PC-9 (cell line): ENCODE data around the gene NDUFB8. TPM values are rescaled to one million over a fixed set of nuclear protein-coding genes. Genes with fewer than 3 reads are reported as not detected.

Experiments
- BruUV-seq: library from RNA; stranded (reverse); fragments of 400-500 nt; replicated peaks from 2 replicates; lab custom pipeline; 2021; lab: Mats Ljungman, UMichigan
- CTCF ChIA-PET: fragments of 300-600 bp; sonication (Branson Sonifier 250); formaldehyde crosslinking; loops from one replicate; lab custom pipeline; 2022; ENCODE audit warnings: antibody characterized with exemption; lab: Charles Lee
- POLR2A ChIA-PET: fragments of 300-600 bp; sonication (Branson Sonifier 250); formaldehyde crosslinking; loops from one replicate; lab custom pipeline; 2022; ENCODE audit warnings: antibody characterized with exemption; ENCODE audit not compliant: unreplicated experiment; lab: Charles Lee
- DNase-seq, 2 experiments: peaks; one replicate each; pipeline versions ENCODE4 v3.0.0 to v3.0.0-alpha.2; 2015 to 2022; ENCODE audit warnings: mixed read lengths in 1 of 2
- H2AFZ ChIP-seq: fragments of 200-600 bp; sonication (generic); 2 replicates; pipeline ENCODE4 v1.8.1; 2017; ENCODE audit warnings: antibody characterized with exemption
- H3F3A ChIP-seq: fragments of 200-600 bp; sonication (generic); 2 replicates; pipeline ENCODE4 v1.8.1; 2017; ENCODE audit warnings: antibody characterized with exemption, mild to moderate bottlenecking, low read depth; ENCODE audit not compliant: insufficient read depth
- H3K27ac ChIP-seq: fragments of 200-600 bp; sonication (generic); 2 replicates; pipeline ENCODE4 v1.6.1; 2016; ENCODE audit warnings: mixed run types
- H3K27me3 ChIP-seq: fragments of 200-600 bp; sonication (generic); 2 replicates; pipeline ENCODE4 v1.6.1; 2016; ENCODE audit warnings: low read depth, mixed run types; ENCODE audit not compliant: insufficient read depth
- H3K36me3 ChIP-seq: fragments of 200-600 bp; sonication (generic); 2 replicates; pipeline ENCODE4 v1.6.1; 2016; ENCODE audit warnings: low read depth, mixed run types
- H3K4me1 ChIP-seq: fragments of 200-600 bp; sonication (generic); replicated peaks from 2 replicates; pipeline ENCODE4 v1.6.1; 2016; ENCODE audit warnings: mixed run types; ENCODE audit not compliant: insufficient read depth
- H3K4me2 ChIP-seq: fragments of 200-600 bp; sonication (generic); 2 replicates; pipeline ENCODE4 v1.6.1; 2017; ENCODE audit warnings: mixed run types
- H3K4me3 ChIP-seq: fragments of 200-600 bp; sonication (generic); 2 replicates; pipeline ENCODE4 v1.6.1; 2016; ENCODE audit warnings: mixed run types
- H3K79me2 ChIP-seq: fragments of 200-600 bp; sonication (generic); 2 replicates; pipeline ENCODE4 v1.6.1; 2017; ENCODE audit warnings: low read depth, mixed run types
- H3K9me2 ChIP-seq: fragments of 200-600 bp; sonication (generic); 2 replicates; pipeline ENCODE4 v1.8.1; 2017; ENCODE audit warnings: mild to moderate bottlenecking; ENCODE audit not compliant: insufficient read depth
- H3K9me3 ChIP-seq: fragments of 200-600 bp; sonication (generic); 2 replicates; pipeline ENCODE4 v1.8.1; 2016; ENCODE audit warnings: low read depth; ENCODE audit not compliant: insufficient read depth
- H4K20me1 ChIP-seq: fragments of 200-600 bp; sonication (generic); 2 replicates; pipeline ENCODE4 v1.8.1; 2017; ENCODE audit not compliant: insufficient read depth
- EZH2 ChIP-seq: fragments of 200-600 bp; sonication (generic); IDR thresholded peaks from 2 replicates; pipeline ENCODE4 v1.8.0; 2017; ENCODE audit warnings: antibody characterized with exemption, low read depth
- intact Hi-C: fragments of 100-400 bp; cut with micrococcal nuclease; formaldehyde crosslinking; loops from one replicate; pipeline ENCODE4 v1.10.0; 2022; ENCODE audit not compliant: unreplicated experiment
- total RNA-seq: library from RNA; stranded (reverse); gene quantifications from 2 replicates; pipeline ENCODE4 v1.2.3, GENCODE V29; 2021
- TF ChIP-seq, protein P1 (sequence below): fragments of 200-600 bp; sonication (generic); conservative IDR thresholded peaks from 2 replicates; pipeline ENCODE4 v1.6.1; 2017; ENCODE audit warnings: mixed run types, antibody characterized with exemption, mild to moderate bottlenecking, moderate library complexity

The NDUFB8 gene
- total RNA-seq, 1 experiment from 2014 or later: 86.0 TPM

DNA sequence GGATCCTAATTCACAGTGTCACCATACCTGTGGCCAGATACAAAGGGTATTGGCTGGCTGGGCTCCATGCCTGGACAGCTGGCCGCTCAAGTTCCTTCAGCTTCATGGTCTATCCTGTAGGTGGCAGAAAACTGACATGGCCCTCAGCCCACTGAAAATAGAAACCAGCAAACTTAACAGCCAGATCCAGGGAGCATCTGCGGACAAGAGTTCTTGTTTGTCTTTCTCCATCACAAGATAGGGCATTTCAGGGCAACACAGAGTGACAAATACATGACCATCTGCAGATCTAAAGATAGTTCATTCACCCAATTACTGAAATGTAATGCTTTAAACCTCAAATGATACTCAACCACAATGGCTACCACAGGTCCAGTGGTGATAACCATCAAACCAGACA, 12.8 kb downstream of the NDUFB8 start:
- H3F3A ChIP-seq: no peaks in the 10 kb centered on the region
- H2AFZ ChIP-seq: no peak overlapping the region
- H3K9me3 ChIP-seq: no peaks in the 10 kb centered on the region
- no peaks in the 10 kb centered on the region for H3K79me2 ChIP-seq
- no peak for DNase-seq
- H3K27ac ChIP-seq: no peak overlapping the region
- no peak overlapping the region for H3K4me3 ChIP-seq
- no peaks in the 10 kb centered on the region for H3K4me1 ChIP-seq
- TF ChIP-seq, protein P1, sequence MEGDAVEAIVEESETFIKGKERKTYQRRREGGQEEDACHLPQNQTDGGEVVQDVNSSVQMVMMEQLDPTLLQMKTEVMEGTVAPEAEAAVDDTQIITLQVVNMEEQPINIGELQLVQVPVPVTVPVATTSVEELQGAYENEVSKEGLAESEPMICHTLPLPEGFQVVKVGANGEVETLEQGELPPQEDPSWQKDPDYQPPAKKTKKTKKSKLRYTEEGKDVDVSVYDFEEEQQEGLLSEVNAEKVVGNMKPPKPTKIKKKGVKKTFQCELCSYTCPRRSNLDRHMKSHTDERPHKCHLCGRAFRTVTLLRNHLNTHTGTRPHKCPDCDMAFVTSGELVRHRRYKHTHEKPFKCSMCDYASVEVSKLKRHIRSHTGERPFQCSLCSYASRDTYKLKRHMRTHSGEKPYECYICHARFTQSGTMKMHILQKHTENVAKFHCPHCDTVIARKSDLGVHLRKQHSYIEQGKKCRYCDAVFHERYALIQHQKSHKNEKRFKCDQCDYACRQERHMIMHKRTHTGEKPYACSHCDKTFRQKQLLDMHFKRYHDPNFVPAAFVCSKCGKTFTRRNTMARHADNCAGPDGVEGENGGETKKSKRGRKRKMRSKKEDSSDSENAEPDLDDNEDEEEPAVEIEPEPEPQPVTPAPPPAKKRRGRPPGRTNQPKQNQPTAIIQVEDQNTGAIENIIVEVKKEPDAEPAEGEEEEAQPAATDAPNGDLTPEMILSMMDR: no peak
- TF ChIP-seq EZH2: no peak
- CTCF ChIA-PET: no interaction called here
- intact Hi-C loops: loop anchor here (10.0 kb wide), 1 partner anchor 212 kb away; no protein-coding TSS in a partner anchor
- POLR2A ChIA-PET: no interaction called here
- no peaks in the 10 kb centered on the region for H3K9me2 ChIP-seq
- no peaks in the 10 kb centered on the region for H4K20me1 ChIP-seq
- H3K4me2 ChIP-seq: no peak overlapping the region
- BruUV-seq: no TSS peak
- H3K36me3 ChIP-seq: no peaks in the 10 kb centered on the region
- no peaks in the 10 kb centered on the region for H3K27me3 ChIP-seq

DNA sequence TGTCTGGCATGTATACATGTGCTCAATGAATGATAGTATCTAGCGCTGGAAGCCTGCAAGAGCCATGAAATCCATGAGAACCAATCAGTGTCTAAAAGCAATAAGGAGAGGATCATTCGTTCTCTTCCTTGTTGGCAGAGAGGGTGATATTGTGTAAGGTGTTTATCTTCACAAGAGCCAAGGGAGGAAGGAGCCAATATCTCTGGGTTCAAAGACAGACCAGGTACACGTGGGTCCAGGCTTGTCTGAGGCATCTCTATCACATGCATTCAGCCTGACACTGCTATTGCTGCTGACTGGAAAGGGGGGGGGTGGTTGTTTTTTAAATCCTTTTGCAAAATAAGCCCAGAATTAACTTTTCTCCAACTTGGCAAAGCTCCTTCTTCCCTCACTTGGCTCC, 14.1 kb downstream of the NDUFB8 start:
- POLR2A ChIA-PET: no interaction called here
- intact Hi-C loops: loop anchor here (10.0 kb wide), 1 partner anchor 211 kb away; no protein-coding TSS in a partner anchor
- no peak overlapping the region for H3K4me2 ChIP-seq
- BruUV-seq: no TSS peak
- no peak overlapping the region for H3K4me3 ChIP-seq
- H3F3A ChIP-seq: no peaks in the 10 kb centered on the region
- H3K79me2 ChIP-seq: no peaks in the 10 kb centered on the region
- no peak overlapping the region for H2AFZ ChIP-seq
- no peaks in the 10 kb centered on the region for H3K9me2 ChIP-seq
- peaks cover 8% of the 10 kb centered on the region for H3K4me1 ChIP-seq
- H3K27ac ChIP-seq: no peak overlapping the region
- no peaks in the 10 kb centered on the region for H3K9me3 ChIP-seq
- TF ChIP-seq EZH2: no peak
- TF ChIP-seq, protein P1: no peak
- no peaks in the 10 kb centered on the region for H3K36me3 ChIP-seq
- no peak for DNase-seq
- CTCF ChIA-PET: no interaction called here
- H4K20me1 ChIP-seq: no peaks in the 10 kb centered on the region
- no peaks in the 10 kb centered on the region for H3K27me3 ChIP-seq

DNA sequence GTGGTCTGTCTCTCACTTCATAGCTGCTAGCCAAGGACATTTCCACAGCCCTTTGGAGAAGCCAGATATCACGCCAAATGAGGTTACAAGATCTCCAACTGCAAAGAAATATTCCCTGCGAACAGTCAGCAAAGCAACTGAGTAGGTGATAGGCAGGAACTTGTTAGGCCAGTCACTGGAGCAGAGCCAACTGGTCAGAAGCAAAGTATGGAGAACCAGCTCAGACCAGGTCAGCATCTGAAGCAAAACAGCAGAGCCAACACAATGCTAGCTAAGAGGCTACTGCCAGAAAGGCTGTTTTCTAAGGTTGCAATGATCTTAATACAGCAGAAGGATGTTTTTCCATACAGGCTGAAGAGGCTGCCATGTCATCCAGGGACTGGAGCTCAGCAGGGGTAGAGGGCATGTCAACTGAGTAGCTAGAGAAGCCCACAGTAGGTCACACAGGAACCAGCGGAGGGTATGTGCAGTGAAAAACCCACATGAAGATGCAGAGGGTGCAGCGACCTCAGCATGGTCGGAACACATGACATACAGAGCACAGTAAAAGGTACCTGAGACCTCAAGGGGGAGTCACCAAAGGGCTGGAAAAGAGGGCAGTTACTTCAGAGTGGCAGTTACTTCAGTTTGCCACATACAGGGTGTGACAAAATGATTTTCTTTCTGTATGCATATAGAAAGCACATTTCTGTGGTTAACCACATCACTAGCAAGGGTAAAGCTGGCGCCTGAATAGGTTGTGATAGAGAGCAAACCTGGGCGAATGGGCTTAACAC, 18.9 kb downstream of the NDUFB8 start:
- Histone ChIP-seq H4K20me1 (no peaks in the 10 kb centered on the region), H2AFZ (no peak overlapping the region), H3F3A (no peaks in the 10 kb centered on the region), H3K4me2 (peak overlapping the region; percentile 55), H3K9me3 (no peaks in the 10 kb centered on the region), H3K79me2 (no peaks in the 10 kb centered on the region), H3K27ac (no peak overlapping the region), H3K27me3 (no peaks in the 10 kb centered on the region), H3K4me3 (no peak overlapping the region), H3K4me1 (peaks cover 16% of the 10 kb centered on the region), H3K36me3 (no peaks in the 10 kb centered on the region), H3K9me2 (no peaks in the 10 kb centered on the region)
- DNase-seq: peak; percentile 48 to 76
- intact Hi-C loops: loop anchor here (10.0 kb wide), 1 partner anchor 206 kb away; no protein-coding TSS in a partner anchor
- ChIA-PET CTCF (interaction anchor here (0.6 to 1.7 kb wide), 3 partner anchors 8 to 25 kb away, joined by 4 read pairs; partner anchors contain the start of gene HIF1AN), POLR2A (interaction anchor here (0.6 to 0.7 kb wide), 3 partner anchors 25 to 343 kb away, joined by 3 to 6 read pairs (median 5); partner anchors contain the start of gene HIF1AN)
- BruUV-seq: no TSS peak
- TF ChIP-seq, protein P1: no peak
- TF ChIP-seq EZH2: no peak
